ENCODE measurements around the gene PIK3R2.

DNA sequence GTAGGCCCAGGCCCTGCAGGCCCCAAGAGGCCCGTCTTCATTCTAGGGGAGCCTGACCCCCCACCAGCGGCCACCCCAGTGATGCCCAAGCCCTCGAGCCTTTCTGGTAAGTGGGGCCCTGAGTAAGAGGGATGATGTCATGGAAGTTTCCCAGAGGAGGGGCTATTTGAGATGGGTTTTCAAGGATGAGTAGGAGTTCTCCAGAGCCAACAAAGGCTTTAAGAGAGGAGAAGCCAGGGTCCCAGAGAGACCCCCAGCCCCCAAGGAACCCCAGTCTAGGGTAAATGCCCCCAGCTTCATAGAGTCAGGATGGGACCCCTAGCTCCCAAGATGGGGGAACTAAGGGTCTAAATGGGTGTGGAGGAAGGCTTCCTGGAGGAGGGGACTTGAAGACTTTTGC lies 9.1 kb upstream of the PIK3R2 start:
- TF ChIP-seq, protein P1, sequence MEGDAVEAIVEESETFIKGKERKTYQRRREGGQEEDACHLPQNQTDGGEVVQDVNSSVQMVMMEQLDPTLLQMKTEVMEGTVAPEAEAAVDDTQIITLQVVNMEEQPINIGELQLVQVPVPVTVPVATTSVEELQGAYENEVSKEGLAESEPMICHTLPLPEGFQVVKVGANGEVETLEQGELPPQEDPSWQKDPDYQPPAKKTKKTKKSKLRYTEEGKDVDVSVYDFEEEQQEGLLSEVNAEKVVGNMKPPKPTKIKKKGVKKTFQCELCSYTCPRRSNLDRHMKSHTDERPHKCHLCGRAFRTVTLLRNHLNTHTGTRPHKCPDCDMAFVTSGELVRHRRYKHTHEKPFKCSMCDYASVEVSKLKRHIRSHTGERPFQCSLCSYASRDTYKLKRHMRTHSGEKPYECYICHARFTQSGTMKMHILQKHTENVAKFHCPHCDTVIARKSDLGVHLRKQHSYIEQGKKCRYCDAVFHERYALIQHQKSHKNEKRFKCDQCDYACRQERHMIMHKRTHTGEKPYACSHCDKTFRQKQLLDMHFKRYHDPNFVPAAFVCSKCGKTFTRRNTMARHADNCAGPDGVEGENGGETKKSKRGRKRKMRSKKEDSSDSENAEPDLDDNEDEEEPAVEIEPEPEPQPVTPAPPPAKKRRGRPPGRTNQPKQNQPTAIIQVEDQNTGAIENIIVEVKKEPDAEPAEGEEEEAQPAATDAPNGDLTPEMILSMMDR (IDR thresholded peaks at IDR 0.05), result no peak
- TF ChIP-seq POLR2AphosphoS5 (IDR thresholded peaks at IDR 0.05) (no peak), EP300 (IDR thresholded peaks at IDR 0.05) (no peak)

Measured in sigmoid colon (tissue), 4 donors.